IMR-90 (cell line): ENCODE measurements around the gene FTO.

ENCODE experiments used
- BHLHE40 ChIP-seq: fragments of 150-350 bp; IDR thresholded peaks from 2 replicates; pipeline ENCODE4 v1.6.1; 2016; ENCODE audit warnings: mild to moderate bottlenecking, low read depth, low read length
- CEBPB ChIP-seq: IDR thresholded peaks from 2 replicates; pipeline ENCODE4 v1.6.1; 2012; ENCODE audit warnings: low read depth, low read length, improper control_type of control experiment
- FOS ChIP-seq: fragments of 150-350 bp; IDR thresholded peaks from 2 replicates; pipeline ENCODE4 v1.6.1; 2016; ENCODE audit warnings: low read depth, low read length
- MAFK ChIP-seq: IDR thresholded peaks from 2 replicates; pipeline ENCODE4 v1.6.1; 2012; ENCODE audit warnings: low read depth, low read length, improper control_type of control experiment
- MAZ ChIP-seq: IDR thresholded peaks from 2 replicates; pipeline ENCODE4 v1.6.1; 2012; ENCODE audit warnings: low read depth, mild to moderate bottlenecking, low read length, improper control_type of control experiment, moderate library complexity, borderline replicate concordance
- MXI1 ChIP-seq: IDR thresholded peaks from 2 replicates; pipeline ENCODE4 v1.6.1; 2012; ENCODE audit warnings: low read depth, mild to moderate bottlenecking, low read length, moderate library complexity, borderline replicate concordance
- POLR2A ChIP-seq: IDR thresholded peaks from 2 replicates; pipeline ENCODE4 v1.6.1; 2012; ENCODE audit warnings: mild to moderate bottlenecking, low read depth, low read length
- RAD21 ChIP-seq: IDR thresholded peaks from 2 replicates; pipeline ENCODE4 v1.6.1; 2012; ENCODE audit warnings: low read length, improper control_type of control experiment
- RFX5 ChIP-seq: IDR thresholded peaks from 2 replicates; pipeline ENCODE4 v1.8.0; 2012; ENCODE audit warnings: low read depth, mild to moderate bottlenecking, low read length, moderate library complexity
- SMC3 ChIP-seq: fragments of 150-350 bp; IDR thresholded peaks from 2 replicates; pipeline ENCODE4 v1.6.1; 2016; ENCODE audit warnings: low read depth, mild to moderate bottlenecking, antibody characterized with exemption, low read length, moderate library complexity
- TF ChIP-seq, protein P1 (sequence below): conservative IDR thresholded peaks from 2 replicates; pipeline ENCODE4 v1.5.1; 2012; ENCODE audit warnings: mild to moderate bottlenecking, low read depth, low read length, improper control_type of control experiment
- TF ChIP-seq, protein P2 (sequence below): fragments of 150-350 bp; IDR thresholded peaks from 2 replicates; pipeline ENCODE4 v1.6.1; 2017; ENCODE audit warnings: mild to moderate bottlenecking, antibody characterized with exemption, low read length, low read depth
- TF ChIP-seq, protein P3 (sequence below): fragments of 150-350 bp; IDR thresholded peaks from 2 replicates; pipeline ENCODE4 v1.6.1; 2016; ENCODE audit warnings: low read depth, mild to moderate bottlenecking, low read length, moderate library complexity, borderline replicate concordance

DNA sequence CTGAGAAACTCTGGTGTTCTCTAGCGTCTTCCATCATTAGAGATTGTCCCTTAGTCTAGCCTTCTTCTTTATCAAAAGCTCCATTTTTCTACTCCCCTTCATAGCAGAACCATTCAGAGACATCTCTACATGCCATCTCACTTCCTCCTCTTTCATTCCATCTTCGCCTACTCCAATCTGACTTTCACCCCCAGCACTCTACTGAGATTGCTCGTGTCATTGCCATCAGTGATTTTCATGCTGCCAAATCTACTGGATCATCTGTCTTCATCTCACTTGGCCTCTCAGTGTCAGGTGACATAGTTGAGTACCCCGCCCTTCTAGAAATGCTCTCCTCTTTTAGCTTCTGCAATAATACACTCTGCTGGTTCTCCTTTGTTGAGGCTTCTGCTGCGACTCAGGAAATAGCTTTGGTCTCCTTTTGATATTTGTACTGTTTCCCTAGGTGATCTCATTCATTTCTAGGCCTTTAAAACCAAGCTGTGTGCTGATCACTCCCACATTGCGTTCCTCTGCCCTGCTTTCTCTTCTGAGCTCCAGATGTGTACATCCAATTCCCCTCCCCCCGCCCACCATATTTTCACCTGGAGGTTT is 119.1 kb downstream of the FTO start:
- TF ChIP-seq, protein P1, sequence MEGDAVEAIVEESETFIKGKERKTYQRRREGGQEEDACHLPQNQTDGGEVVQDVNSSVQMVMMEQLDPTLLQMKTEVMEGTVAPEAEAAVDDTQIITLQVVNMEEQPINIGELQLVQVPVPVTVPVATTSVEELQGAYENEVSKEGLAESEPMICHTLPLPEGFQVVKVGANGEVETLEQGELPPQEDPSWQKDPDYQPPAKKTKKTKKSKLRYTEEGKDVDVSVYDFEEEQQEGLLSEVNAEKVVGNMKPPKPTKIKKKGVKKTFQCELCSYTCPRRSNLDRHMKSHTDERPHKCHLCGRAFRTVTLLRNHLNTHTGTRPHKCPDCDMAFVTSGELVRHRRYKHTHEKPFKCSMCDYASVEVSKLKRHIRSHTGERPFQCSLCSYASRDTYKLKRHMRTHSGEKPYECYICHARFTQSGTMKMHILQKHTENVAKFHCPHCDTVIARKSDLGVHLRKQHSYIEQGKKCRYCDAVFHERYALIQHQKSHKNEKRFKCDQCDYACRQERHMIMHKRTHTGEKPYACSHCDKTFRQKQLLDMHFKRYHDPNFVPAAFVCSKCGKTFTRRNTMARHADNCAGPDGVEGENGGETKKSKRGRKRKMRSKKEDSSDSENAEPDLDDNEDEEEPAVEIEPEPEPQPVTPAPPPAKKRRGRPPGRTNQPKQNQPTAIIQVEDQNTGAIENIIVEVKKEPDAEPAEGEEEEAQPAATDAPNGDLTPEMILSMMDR = no peak
- TF ChIP-seq POLR2A (no peak), MAFK (no peak), RAD21 (no peak), BHLHE40 (no peak), SMC3 (no peak), FOS (no peak), MAZ (no peak), CEBPB (no peak), RFX5 (no peak), MXI1 (no peak)
- TF ChIP-seq, protein P2, sequence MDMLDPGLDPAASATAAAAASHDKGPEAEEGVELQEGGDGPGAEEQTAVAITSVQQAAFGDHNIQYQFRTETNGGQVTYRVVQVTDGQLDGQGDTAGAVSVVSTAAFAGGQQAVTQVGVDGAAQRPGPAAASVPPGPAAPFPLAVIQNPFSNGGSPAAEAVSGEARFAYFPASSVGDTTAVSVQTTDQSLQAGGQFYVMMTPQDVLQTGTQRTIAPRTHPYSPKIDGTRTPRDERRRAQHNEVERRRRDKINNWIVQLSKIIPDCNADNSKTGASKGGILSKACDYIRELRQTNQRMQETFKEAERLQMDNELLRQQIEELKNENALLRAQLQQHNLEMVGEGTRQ = no peak
- TF ChIP-seq, protein P3, sequence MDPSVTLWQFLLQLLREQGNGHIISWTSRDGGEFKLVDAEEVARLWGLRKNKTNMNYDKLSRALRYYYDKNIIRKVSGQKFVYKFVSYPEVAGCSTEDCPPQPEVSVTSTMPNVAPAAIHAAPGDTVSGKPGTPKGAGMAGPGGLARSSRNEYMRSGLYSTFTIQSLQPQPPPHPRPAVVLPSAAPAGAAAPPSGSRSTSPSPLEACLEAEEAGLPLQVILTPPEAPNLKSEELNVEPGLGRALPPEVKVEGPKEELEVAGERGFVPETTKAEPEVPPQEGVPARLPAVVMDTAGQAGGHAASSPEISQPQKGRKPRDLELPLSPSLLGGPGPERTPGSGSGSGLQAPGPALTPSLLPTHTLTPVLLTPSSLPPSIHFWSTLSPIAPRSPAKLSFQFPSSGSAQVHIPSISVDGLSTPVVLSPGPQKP = no peak
